Ishikawa (cell line): ENCODE results near the gene CCDC86.

ENCODE experiments used
- CEBPB ChIP-seq: IDR thresholded peaks from 2 replicates; pipeline ENCODE4 v1.6.1; 2012
- CREB1 ChIP-seq: IDR thresholded peaks from 2 replicates; pipeline ENCODE4 v1.6.1; 2012; ENCODE audit warnings: low read depth
- EGR1 ChIP-seq: IDR thresholded peaks from 2 replicates; pipeline ENCODE4 v1.6.1; 2012
- EP300 ChIP-seq: IDR thresholded peaks from 2 replicates; pipeline ENCODE4 v1.6.1; 2012; ENCODE audit warnings: borderline replicate concordance
- FOXM1 ChIP-seq: IDR thresholded peaks from 2 replicates; pipeline ENCODE4 v1.6.1; 2012; ENCODE audit warnings: low read depth, borderline replicate concordance
- MAX ChIP-seq: IDR thresholded peaks from 2 replicates; pipeline ENCODE4 v1.6.1; 2012
- NFIC ChIP-seq: IDR thresholded peaks from 2 replicates; pipeline ENCODE4 v1.6.1; 2012
- RAD21 ChIP-seq: IDR thresholded peaks from 2 replicates; pipeline ENCODE4 v1.6.1; 2012; ENCODE audit warnings: low read depth
- REST ChIP-seq: IDR thresholded peaks from 2 replicates; pipeline ENCODE4 v1.6.1; 2012; ENCODE audit warnings: low read depth, mild to moderate bottlenecking
- TAF1 ChIP-seq: IDR thresholded peaks from 2 replicates; pipeline ENCODE4 v1.6.1; 2012; ENCODE audit warnings: low read depth, mild to moderate bottlenecking
- TCF12 ChIP-seq: IDR thresholded peaks from 2 replicates; pipeline ENCODE4 v1.6.1; 2012; ENCODE audit warnings: low read depth
- TEAD4 ChIP-seq: IDR thresholded peaks from 2 replicates; pipeline ENCODE4 v1.6.1; 2012
- USF1 ChIP-seq: IDR thresholded peaks from 2 replicates; pipeline ENCODE4 v1.6.1; 2012
- YY1 ChIP-seq: IDR thresholded peaks from 2 replicates; pipeline ENCODE4 v1.6.1; 2012; ENCODE audit warnings: low read depth
- ZBTB7A ChIP-seq: IDR thresholded peaks from 2 replicates; pipeline ENCODE4 v1.6.1; 2012; ENCODE audit warnings: low read depth

Gene CCDC86

GRCh38 chr11:60854140-60854846 is 12.4 kb downstream of the CCDC86 start:
- TF ChIP-seq NFIC, result no peak
- no peak for TF ChIP-seq TEAD4
- no peak for TF ChIP-seq EGR1
- no peak for TF ChIP-seq CEBPB
- no peak for TF ChIP-seq TAF1
- no peak for TF ChIP-seq MAX
- TF ChIP-seq ZBTB7A, result no peak
- TF ChIP-seq YY1, result no peak
- no peak for TF ChIP-seq REST
- TF ChIP-seq TCF12, result no peak
- TF ChIP-seq FOXM1, result no peak
- no peak for TF ChIP-seq RAD21
- TF ChIP-seq CREB1, result no peak
- TF ChIP-seq USF1, result no peak

GRCh38 chr11:60854847-60855725 is 13.2 kb downstream of the CCDC86 start:
- TF ChIP-seq USF1, result no peak
- no peak for TF ChIP-seq CEBPB
- TF ChIP-seq ZBTB7A, result no peak
- no peak for TF ChIP-seq TAF1
- no peak for TF ChIP-seq TEAD4
- no peak for TF ChIP-seq NFIC

- TF ChIP-seq FOXM1 (no peak), USF1 (no peak)
These were observed 14.1 kb downstream of the CCDC86 start, which contains the start of gene PTGDR2 for GRCh38 chr11:60855726-60856633. Gene PTGDR2, minus strand, starts transcription at chr11:60855950. Its CDS starts 2,228 bp downstream, at chr11:60853722.

- TF ChIP-seq MAX, result no peak
These were observed 15.7 kb downstream of the CCDC86 start for GRCh38 chr11:60857378-60858232.

- TF ChIP-seq RAD21, result no peak
- TF ChIP-seq MAX, result no peak
- TF ChIP-seq FOXM1, result no peak
- TF ChIP-seq EGR1, result no peak
- no peak for TF ChIP-seq TEAD4
- no peak for TF ChIP-seq YY1
- no peak for TF ChIP-seq CREB1
- TF ChIP-seq ZBTB7A, result no peak
- TF ChIP-seq TCF12, result no peak
- no peak for TF ChIP-seq USF1
- no peak for TF ChIP-seq NFIC
- TF ChIP-seq TAF1, result no peak
- no peak for TF ChIP-seq EP300
- TF ChIP-seq CEBPB, result no peak
- TF ChIP-seq REST, result no peak
These were observed 16.3 kb downstream of the CCDC86 start for GRCh38 chr11:60858236-60858635.
